ENCODE data around the gene NUDT14.

Gene NUDT14

GRCh38 chr14:105173901-105174894, 6.9 kb downstream of the NUDT14 start:
- peak; percentile 82 for DNase-seq (ENCODE audit: low spot score)

- no peak for DNase-seq (ENCODE audit: low spot score)
Measured at GRCh38 chr14:105173145-105173544, 8.0 kb downstream of the NUDT14 start.

- DNase-seq (ENCODE audit: low spot score), result no peak
Measured at GRCh38 chr14:105172476-105172875, 8.6 kb downstream of the NUDT14 start.

GRCh38 chr14:105171004-105171673, 10.0 kb downstream of the NUDT14 start:
- DNase-seq (ENCODE audit: low spot score), result no peak

- no peak for DNase-seq (ENCODE audit: low spot score)
Measured at GRCh38 chr14:105169776-105170655, 11.1 kb downstream of the NUDT14 start.

- peak; percentile 76 for DNase-seq (ENCODE audit: low spot score)
Measured at GRCh38 chr14:105168979-105169507, 12.1 kb downstream of the NUDT14 start.

GRCh38 chr14:105168496-105168978, 12.6 kb downstream of the NUDT14 start, which contains the start of gene JAG2:
Gene JAG2 (minus strand): TSS chr14:105168776. CDS start chr14:105168420, 356 bp downstream.
- DNase-seq (ENCODE audit: low spot score), result no peak

- DNase-seq (ENCODE audit: low spot score), result no peak
Measured at GRCh38 chr14:105168093-105168420, 13.1 kb downstream of the NUDT14 start.

- DNase-seq (ENCODE audit: low spot score), result no peak
Measured at GRCh38 chr14:105167303-105168092, 13.6 kb downstream of the NUDT14 start.

- no peak for DNase-seq (ENCODE audit: low spot score)
Measured at GRCh38 chr14:105166571-105167302, 14.4 kb downstream of the NUDT14 start.

GRCh38 chr14:105165761-105166485, 15.2 kb downstream of the NUDT14 start:
- DNase-seq (ENCODE audit: low spot score), result no peak

- DNase-seq (ENCODE audit: low spot score), result no peak
Measured at GRCh38 chr14:105165134-105165704, 15.9 kb downstream of the NUDT14 start.

- DNase-seq (ENCODE audit: low spot score), result no peak
Measured at GRCh38 chr14:105163040-105163742, 17.9 kb downstream of the NUDT14 start.

- no peak for DNase-seq (ENCODE audit: low spot score)
Measured at GRCh38 chr14:105162669-105162979, 18.5 kb downstream of the NUDT14 start.

- DNase-seq (ENCODE audit: low spot score), result no peak
Measured at GRCh38 chr14:105161964-105162668, 19.0 kb downstream of the NUDT14 start.

GRCh38 chr14:105161309-105161708, 19.8 kb downstream of the NUDT14 start:
- no peak for DNase-seq (ENCODE audit: low spot score)

- no peak for DNase-seq (ENCODE audit: low spot score)
Measured at GRCh38 chr14:105160776-105161175, 20.3 kb downstream of the NUDT14 start.

GRCh38 chr14:105159344-105159743, 21.8 kb downstream of the NUDT14 start:
- no peak for DNase-seq (ENCODE audit: low spot score)

All from kidney capillary endothelial cell (primary cell).